ENCODE results near the gene PLK4.
"Not testable (repeated sequence)": the region's sequence is repeated elsewhere in the genome, so short reads cannot be mapped to it uniquely, and the experiment has no call there.

PLK4 gene

DNA sequence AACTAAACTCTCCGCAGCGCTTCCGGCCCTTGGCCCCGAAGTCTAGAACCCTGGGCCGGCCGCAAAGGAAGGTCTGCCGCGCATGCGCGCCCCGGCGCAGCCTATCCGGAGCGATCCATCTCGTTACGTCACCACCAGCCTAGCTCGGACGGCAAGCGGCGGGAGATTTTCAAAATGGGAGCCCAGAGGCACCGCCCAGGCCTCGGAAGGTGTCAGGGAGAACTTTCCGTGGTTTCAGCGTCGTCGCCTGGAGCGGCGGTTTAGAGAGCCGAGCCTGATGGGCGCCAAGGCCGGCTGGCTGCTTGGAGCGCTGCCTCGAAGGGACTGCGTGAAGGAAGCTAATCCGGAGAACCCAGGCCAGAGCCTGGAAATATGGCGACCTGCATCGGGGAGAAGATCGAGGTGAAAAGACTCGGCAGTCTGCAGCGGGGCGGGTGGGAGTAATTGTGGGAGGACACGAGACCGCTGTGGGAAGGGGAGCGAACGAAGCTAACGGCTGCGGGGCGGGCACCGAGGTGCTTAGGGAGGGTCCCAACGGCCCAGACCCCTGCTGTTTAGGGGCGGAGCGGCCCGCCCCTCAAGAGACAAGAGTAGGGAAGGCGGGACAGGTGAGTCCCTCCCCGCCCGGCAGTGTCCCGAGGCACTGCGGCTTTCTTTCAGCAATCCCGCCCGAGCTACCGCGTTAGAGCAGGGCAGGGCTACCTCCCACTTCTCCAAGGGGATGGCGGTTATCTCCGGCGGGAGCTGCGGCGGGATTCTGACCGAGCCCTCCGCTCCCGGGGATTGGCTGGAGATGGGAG lies at the start of gene PLK4:
TSS of gene PLK4 (plus strand) at position 131 of the 800 bp plus-strand sequence. CDS start at position 373, 242 bp downstream.
- peak; percentile 89 for DNase-seq (ENCODE audit: low read depth, low spot score)

DNA sequence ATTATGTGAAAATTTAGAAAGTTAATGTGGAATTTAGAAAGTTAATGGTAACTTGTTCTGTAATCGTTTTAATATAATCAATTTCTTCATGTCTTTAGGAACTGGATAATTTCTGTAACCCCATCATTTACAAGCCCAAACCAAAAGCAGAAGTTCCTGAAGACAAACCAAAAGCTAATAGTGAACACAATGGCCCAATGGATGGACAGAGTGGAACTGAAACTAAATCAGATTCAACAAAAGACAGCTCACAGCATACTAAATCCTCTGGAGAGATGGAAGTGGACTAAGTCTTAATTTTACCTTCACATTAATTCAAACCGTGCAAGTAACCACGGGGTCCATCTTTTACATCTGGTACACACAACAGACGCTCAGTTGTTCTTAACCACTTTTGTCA lies 48.1 kb upstream of the PLK4 start:
- no peak for DNase-seq (ENCODE audit: low read depth, low spot score)

DNA sequence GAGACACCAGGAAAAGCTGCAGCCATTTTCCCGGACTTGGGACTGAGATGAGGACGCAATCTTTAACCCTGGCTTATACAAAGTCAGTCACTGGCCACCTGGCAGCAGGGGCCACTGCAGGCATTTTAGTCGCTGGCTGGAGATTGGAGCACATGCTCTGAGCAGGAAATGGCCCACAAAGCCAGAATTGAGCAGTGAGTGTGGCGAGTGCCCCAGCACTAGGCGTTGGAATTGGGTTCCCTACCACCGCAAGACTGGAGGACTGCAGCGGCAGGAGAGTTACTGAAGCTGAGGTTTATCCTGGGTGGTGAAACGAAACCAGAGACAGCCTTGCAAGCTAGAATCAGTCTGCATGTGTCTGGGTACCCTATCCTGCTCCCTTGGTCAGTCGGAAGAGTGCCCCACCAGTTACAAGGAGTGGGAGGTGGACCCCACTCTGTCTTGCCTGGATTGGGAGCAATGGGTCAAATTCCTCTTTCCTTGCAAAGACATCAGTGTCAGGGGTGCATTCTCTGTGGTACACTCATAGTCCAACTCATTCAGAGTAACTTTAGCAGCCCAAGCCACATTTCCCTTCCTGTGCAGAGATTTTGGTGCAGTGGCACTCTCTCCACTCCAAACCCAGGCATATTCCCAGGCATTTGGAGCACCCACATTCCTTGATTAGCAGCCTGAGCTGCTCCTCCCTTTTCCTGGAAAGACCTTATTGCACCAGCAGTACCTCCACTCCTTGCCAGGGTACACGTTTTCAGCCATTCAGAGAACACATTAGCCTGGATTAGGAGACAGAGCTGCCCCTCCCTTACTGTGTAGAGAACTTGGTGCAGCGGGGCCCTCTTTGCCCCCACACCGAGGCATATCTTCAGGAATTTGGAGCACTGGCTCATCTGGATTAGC lies 36.7 kb upstream of the PLK4 start:
- no peak for DNase-seq (ENCODE audit: low read depth, low spot score)

DNA sequence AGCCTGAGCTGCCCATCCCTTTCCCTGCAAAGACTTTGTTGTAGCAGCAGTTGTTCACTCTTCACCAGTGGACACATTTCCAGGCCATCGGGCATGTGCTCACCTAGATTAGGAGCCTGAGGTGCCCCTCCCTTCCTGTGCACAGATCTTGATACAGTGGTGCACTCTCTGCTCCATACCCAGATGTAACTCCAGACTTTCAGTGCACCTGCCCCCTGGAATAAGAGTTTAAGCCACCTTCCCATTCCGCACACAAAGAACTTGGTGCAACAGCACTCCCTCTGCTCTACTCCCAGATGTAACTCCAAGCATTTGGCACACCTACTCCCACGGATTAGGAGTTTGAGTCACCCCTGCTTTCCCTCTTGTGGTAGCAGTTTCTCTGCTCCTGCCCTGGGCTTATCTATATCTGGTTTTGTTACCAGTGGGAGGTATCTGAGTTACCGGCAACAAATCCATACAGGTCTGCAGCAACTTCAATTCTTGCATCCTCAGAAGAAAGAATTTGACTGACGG lies 36.0 kb upstream of the PLK4 start:
- no peak for DNase-seq (ENCODE audit: low read depth, low spot score)

DNA sequence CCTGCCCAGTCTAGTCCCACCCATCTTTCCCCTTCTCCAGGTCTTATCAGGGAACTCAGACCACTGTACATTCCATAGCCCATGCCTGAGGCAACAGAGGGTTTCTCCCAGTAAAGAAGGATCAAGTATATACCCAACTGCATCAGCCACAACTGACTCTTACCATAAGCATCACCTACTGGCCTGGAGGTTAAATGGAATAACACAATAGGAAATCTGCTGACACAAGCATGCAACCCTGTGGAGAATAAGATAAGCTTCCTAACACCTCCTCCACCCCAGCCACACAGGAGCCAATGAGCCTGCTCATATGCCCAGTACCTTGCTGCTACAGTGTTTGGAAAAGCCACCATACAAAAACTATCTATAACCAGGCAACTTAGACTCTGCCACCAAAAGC lies 34.6 kb upstream of the PLK4 start:
- no peak for DNase-seq (ENCODE audit: low read depth, low spot score)

DNA sequence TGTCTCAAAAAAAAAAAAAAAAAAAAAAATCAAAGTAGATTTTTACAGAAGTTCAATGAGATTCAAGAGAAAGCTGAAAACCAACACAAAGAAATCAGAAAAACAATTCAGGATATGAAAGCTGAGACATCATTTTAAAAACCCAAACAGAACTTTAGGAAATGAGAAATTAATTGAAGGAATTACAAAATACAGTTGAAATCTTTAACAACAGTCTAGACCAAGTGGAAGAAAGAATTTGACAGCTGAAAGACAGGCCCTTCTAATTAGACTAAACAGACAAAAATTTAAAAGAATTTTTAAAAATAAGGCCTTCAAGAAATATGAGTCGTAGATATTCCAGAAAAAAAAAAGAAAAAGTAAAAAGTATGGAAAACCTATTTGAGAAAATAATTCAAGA lies 33.9 kb upstream of the PLK4 start:
- no peak for DNase-seq (ENCODE audit: low read depth, low spot score)

DNA sequence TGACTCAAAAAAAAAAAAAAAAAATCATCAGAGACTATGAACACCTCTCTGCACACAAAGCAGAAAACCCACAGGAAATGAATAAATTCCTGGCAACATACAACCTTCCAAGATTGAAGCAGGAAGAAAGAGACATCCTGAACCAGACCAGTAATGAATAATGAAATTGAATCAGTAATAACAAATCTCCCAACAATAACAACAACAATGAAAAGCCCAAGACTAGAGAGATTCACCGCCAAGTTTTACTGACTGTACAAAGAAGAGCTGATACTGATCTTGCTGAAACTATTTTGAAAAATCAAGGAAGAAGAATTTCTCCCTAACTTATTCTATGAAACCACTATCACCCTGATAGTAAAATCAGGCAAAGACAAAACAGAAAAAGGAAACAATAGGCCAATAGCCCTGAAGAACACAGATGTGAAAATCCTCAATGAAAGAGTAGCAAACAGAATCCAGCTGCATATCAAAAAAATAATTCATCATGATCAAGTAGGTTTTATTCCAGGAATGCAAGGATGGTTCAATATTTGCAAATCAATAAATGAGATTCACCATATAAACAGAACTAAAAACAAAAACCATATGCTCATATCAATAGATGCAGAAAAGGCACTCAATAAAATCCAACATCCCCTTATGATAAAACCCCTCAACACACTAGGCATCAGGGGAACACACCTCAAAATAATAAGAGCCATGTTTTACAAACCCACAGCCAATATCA lies 31.0 kb upstream of the PLK4 start:
- DNase-seq (ENCODE audit: low read depth, low spot score): no peak

DNA sequence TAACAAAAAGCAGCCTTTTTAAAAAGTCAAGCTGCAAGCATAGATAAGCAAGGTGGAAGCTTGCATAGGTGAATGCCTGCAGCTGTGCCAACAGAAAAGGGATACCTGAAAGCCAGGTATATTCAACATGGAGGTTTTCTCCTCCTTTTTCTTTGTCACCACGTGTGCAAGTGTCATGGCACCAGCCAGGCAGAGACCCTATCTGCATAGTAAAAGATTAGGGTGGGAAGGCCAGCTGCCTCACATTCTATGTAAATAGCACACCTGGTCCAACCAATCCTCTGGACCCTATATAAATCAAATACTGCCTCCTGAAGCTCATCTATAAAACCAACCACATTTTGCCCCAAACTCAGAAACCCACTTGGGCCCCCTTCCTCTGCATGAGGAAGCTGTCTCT lies 28.0 kb upstream of the PLK4 start:
- DNase-seq (ENCODE audit: low read depth, low spot score): peak; percentile 57

DNA sequence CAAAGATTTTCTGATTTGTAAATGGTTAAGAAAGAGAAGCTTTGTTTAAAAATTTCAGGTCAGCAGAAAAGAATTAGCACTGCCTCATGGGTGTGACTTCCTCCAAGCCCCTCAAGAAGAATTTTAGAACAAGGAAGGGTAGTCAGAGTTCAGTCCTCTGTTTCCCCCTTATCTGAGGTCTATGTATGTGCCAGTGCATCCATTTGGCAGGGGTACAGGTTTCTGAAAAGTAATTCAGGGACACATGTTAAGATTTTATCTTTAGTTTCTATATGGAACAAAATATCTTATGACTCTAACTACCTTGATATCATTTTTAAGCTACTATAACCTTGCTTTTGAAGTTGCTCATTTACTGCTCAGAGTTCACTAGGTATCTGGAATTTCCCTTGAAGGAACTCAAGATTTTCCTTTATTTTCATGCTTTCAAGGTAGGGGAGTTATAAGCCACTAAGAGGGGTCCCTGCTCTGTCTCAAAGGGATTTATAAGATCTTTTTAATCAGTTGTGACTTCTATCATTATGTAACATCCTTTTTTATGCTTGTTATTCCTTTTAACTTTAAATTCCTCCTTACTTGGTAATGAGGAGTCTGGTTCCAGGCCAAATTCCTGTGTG lies 24.4 kb upstream of the PLK4 start:
- no peak for DNase-seq (ENCODE audit: low read depth, low spot score)

DNA sequence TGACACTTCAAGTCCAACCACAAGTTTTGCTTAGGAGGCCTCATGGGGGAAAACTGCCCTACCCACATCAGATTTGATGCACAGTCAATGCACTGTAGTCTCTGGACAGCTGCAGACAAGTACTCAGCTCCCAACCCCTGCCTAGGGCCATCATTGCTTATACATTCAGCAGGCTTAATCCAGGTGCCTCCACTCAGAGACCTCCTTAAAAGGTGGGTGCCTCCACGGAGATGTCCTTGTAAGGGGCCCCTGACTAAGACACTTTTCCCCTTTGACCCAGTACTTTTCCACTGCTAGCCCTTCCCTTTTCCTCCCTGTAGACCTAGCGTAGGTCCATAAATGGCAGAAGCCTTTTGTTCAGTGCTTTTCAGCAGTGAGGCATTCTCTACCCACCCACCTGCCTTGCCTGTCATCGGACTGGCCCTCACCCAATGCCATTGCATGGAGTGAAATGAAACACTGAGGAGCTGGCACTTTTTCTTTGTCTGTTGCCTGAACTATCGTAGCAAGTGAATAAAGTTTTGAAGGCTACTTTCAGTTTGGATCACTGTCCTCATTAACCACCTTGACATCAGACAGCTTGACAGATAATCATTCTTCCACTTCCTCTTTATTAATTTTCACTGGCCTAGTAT lies 23.8 kb upstream of the PLK4 start:
- no peak for DNase-seq (ENCODE audit: low read depth, low spot score)

DNA sequence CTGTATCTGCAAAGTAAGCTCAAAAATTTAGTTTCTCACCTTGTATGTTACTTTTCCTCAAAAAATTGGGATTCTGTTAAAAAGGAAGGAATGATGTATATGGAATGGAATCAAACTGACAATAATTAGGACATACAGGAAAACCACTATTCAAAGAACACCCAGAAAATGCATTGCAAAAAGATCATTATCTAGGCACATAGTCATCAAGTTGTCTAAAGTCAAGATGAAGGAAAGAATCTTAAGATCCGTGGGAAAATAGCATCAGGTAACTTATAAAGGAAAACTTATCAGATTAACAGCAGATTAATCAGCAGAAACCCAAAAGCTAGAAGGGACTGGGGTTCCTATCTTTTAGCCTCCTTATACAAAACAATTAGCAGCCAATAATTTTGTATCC lies 23.1 kb upstream of the PLK4 start:
- DNase-seq (ENCODE audit: low read depth, low spot score): no peak

DNA sequence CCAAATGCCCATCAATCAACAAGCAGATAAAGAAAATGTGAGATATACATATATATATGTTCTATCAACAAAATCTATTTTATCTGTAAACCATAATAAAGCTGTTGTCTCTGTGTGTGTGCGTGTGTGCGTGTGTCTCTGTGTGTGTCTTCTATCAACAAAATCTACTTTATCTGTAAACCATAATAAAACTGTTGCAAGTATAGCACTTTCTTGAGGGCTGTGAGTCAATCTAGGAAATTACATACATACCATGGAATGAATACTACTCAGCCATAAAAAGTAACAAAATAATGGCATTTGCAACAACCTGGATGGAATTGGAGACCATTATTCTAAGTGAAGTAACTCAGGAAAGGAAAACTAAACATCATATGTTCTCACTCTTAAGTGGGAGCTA lies 12.5 kb upstream of the PLK4 start:
- no peak for DNase-seq (ENCODE audit: low read depth, low spot score)

DNA sequence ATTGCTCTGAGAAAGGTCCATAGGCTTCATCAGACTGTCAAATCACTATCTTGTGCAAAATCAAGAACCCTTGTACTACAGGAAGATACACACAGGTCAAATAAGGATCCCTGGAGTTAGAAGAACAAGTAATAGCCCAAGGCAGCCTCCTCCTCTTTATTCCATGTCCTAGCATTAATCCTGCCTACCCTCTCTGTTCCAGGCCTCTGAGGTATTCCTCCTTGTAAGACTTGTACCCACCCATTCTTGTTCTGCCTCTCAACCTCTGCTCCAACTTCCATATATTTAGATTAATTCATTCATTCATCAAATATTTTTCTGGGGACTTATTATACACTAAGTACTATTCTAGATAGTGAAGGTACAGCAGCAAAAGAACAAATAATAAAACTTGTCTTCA lies 10.4 kb upstream of the PLK4 start:
- no peak for DNase-seq (ENCODE audit: low read depth, low spot score)

DNA sequence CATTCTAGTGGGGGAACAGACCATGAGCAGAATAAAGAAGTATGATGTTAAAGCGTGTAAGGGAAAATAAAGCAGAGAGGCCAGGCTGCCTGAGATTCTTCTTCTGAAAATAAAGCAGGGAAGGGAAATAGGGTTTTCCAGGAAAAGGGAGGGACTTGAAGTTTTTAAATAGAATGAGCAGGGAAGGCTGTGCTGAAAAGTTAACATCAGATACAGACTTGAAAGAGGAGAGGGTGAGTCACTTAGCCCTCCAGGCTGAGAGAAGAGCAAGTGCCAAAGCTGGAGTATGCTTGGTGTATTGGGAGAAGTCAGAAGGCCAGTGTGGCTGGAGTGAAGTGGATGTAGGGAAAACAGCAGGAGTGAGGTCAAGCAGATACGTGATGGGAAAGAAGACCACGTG lies 10.0 kb upstream of the PLK4 start:
- no peak for DNase-seq (ENCODE audit: low read depth, low spot score)

DNA sequence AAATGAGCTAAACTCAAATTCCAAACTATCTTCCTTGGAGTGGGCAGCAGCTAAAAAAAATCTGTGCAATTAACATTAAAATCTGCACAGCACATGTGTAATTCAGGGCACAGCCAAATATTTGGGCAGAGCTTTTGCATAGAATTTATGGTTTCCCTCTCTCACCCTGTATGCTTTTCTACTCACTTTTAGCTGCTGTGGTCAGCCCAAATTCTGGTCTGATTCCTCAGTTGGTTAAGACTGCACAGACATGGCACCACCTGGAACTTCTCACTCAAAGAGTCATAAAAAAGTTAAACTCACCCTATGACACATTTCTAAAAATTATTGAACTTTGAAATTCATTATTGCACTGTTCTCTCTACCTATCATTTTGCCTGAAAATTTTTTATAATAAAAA lies 4.9 kb upstream of the PLK4 start:
- no peak for DNase-seq (ENCODE audit: low read depth, low spot score)

DNA sequence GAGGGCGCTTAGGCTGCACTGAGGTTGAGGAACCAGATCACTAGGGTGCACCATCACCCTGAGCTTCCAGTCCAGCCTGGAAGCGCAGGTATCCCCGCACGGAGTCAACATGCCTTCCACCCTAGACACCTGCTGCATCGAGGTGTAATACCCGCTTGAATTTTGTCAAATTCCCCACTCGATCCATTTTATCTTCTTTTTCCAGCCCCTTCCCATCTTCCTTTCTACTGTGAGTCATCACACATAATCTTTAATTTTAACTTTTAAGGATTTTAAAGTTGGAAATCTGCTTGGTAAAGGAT lies 821 bp downstream of the PLK4 start:
- no peak for DNase-seq (ENCODE audit: low read depth, low spot score)

DNA sequence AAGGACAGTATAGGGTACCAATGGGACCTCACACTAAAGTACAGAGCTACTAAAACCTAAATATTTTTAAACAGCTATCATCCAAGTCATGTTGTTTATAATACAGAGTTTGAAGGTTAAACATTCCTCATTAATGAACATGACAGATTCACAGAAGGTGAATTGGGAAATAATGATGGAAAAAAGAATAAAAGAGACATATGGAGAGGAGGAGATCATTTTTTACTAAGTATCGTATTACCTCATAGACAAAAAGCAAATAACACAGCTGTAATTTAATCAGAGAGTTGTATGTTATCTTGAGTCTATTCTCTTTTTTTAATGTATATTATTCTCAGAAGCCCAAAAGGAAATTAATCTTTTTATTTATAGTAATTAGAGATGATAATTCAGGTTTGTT lies 7.9 kb downstream of the PLK4 start:
- no peak for DNase-seq (ENCODE audit: low read depth, low spot score)

DNA sequence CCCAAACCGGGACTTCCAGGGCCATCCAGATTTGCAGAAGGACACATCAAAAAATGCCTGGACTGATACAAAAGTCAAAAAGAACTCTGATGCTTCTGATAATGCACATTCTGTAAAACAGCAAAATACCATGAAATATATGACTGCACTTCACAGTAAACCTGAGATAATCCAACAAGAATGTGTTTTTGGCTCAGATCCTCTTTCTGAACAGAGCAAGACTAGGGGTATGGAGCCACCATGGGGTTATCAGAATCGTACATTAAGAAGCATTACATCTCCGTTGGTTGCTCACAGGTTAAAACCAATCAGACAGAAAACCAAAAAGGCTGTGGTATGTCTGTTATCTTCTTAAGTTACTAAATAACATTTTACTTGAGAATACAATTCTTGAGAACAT lies 9.2 kb downstream of the PLK4 start:
- DNase-seq (ENCODE audit: low read depth, low spot score): no peak

DNA sequence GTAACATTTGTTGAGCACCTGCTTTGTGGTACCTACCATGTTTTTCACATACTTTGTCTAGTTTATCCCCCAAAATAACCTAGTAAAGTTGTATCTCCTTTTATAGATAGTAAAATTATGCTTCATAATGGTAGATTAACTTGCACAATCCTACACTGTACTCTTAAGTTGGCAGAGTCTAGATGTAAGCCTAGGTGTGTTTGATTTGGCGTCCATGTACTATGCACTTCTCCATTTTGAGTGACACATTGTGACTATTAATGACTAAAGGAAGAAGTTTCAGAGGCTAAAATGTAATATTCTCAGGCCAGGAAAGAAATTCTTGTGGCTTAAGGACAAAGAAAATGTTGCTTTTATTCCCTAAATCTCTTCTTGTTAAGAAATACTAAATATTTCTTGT lies 15.4 kb downstream of the PLK4 start:
- no peak for DNase-seq (ENCODE audit: low read depth, low spot score)

DNA sequence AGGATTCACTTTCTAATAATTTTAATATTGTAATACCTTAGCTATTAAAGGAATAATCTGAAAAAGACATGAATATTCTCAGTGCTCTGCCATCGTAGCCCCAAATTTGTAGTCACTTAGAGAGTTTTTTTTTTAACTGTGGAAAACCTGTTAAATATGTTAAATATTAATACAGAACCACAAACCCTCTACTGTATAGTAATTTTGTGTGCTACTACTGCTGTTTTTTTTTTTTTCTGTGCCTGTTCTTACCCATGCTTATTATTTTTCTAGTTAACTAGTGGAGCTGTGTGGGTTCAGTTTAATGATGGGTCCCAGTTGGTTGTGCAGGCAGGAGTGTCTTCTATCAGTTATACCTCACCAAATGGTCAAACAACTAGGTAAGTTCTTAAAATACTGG lies 15.8 kb downstream of the PLK4 start:
- no peak for DNase-seq (ENCODE audit: low read depth, low spot score)

DNA sequence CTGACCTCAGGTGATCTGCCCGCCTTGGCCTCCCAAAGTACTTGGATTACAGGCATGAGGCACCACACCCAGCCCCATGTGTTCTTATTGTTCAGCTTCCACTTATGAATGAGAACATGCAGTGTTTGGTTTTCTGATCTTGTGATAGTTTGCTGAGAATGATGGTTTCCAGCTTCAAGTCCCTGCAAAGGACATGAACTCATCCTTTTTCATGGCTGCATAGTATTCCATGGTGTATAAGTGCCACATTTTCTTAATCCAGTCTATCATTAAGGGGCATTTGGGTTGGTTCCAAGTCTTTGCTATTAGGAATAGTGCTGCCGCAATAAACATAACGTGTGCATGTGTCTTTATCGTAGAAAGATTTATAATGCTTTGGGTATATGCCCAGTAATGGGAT lies 19.0 kb downstream of the PLK4 start:
- DNase-seq (ENCODE audit: low read depth, low spot score): not testable (repeated sequence)
